Coronary artery (tissue), 2 donors: ENCODE data around the gene SH3PXD2B.
A peak's percentile ranks its signal among the peaks of the same experiment; 100 is the strongest.

Experiments used
- DNase-seq: peaks from one replicate; pipeline ENCODE4 v3.0.0-alpha.2; 2017; ENCODE audit warnings: low spot score
- H3K27ac ChIP-seq, 2 donors: fragments of 200-600 bp; sonication (generic); one replicate each; pipeline ENCODE4 v1.5.1; 2016 to 2019
- H3K4me3 ChIP-seq: fragments of 200-600 bp; sonication (generic); 2 replicates; pipeline ENCODE4 v1.5.1; 2016; ENCODE audit warnings: mild to moderate bottlenecking, moderate library complexity
- TF ChIP-seq, protein P1 (sequence below): fragments of 200-600 bp; sonication (generic); IDR thresholded peaks from one replicate; pipeline ENCODE4 v1.5.1; 2019; ENCODE audit warnings: antibody characterized with exemption

SH3PXD2B gene

GRCh38 chr5:172433071-172433470 lies 21.3 kb downstream of the SH3PXD2B start:
- TF ChIP-seq, protein P1, sequence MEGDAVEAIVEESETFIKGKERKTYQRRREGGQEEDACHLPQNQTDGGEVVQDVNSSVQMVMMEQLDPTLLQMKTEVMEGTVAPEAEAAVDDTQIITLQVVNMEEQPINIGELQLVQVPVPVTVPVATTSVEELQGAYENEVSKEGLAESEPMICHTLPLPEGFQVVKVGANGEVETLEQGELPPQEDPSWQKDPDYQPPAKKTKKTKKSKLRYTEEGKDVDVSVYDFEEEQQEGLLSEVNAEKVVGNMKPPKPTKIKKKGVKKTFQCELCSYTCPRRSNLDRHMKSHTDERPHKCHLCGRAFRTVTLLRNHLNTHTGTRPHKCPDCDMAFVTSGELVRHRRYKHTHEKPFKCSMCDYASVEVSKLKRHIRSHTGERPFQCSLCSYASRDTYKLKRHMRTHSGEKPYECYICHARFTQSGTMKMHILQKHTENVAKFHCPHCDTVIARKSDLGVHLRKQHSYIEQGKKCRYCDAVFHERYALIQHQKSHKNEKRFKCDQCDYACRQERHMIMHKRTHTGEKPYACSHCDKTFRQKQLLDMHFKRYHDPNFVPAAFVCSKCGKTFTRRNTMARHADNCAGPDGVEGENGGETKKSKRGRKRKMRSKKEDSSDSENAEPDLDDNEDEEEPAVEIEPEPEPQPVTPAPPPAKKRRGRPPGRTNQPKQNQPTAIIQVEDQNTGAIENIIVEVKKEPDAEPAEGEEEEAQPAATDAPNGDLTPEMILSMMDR = no peak
- H3K4me3 ChIP-seq = no peak overlapping the region
- no peak overlapping the region for H3K27ac ChIP-seq
- DNase-seq = no peak

GRCh38 chr5:172430354-172430753 lies 24.0 kb downstream of the SH3PXD2B start:
- DNase-seq = no peak
- TF ChIP-seq, protein P1 = no peak
- Histone ChIP-seq H3K27ac (peak overlapping the region in 1 of 2 donors; percentile 82), H3K4me3 (no peak overlapping the region)

GRCh38 chr5:172429201-172429940 lies 25.0 kb downstream of the SH3PXD2B start:
- peak; percentile 78 for DNase-seq
- TF ChIP-seq, protein P1 = no peak
- Histone ChIP-seq H3K27ac (peak overlapping the region; percentile 44 to 82), H3K4me3 (no peak overlapping the region)

GRCh38 chr5:172428224-172429166 lies 25.8 kb downstream of the SH3PXD2B start:
- DNase-seq = no peak
- Histone ChIP-seq H3K4me3 (no peak overlapping the region), H3K27ac (peak overlapping the region; percentile 44 to 82)
- TF ChIP-seq, protein P1 = no peak

GRCh38 chr5:172427202-172427601 lies 27.1 kb downstream of the SH3PXD2B start:
- Histone ChIP-seq H3K4me3 (no peak overlapping the region), H3K27ac (peak overlapping the region in 1 of 2 donors; percentile 82)
- no peak for DNase-seq
- TF ChIP-seq, protein P1 = no peak

- no peak overlapping the region for H3K4me3 ChIP-seq
- H3K27ac ChIP-seq = peak overlapping the region; percentile 49 to 82
- DNase-seq = peak; percentile 56
- TF ChIP-seq, protein P1 = no peak
Observed at GRCh38 chr5:172426086-172426485, 28.2 kb downstream of the SH3PXD2B start.
